Measurements from ENCODE around the gene GPS2.

GRCh38 chr17:7323731-7324437 is 8.7 kb upstream of the GPS2 start:
- TF ChIP-seq POLR2A (IDR thresholded peaks at IDR 0.05) (no peak), CTCF (IDR thresholded peaks at IDR 0.05) (peak; percentile 74 to 94 (median 78))
